PC-9 (cell line): ENCODE results near the gene DGKE.

Experiments
- EZH2 ChIP-seq: fragments of 200-600 bp; sonication (generic); IDR thresholded peaks from 2 replicates; pipeline ENCODE4 v1.8.0; 2017; ENCODE audit warnings: antibody characterized with exemption, low read depth
- TF ChIP-seq, protein P1 (sequence below): fragments of 200-600 bp; sonication (generic); conservative IDR thresholded peaks from 2 replicates; pipeline ENCODE4 v1.6.1; 2017; ENCODE audit warnings: mixed run types, antibody characterized with exemption, mild to moderate bottlenecking, moderate library complexity

DNA sequence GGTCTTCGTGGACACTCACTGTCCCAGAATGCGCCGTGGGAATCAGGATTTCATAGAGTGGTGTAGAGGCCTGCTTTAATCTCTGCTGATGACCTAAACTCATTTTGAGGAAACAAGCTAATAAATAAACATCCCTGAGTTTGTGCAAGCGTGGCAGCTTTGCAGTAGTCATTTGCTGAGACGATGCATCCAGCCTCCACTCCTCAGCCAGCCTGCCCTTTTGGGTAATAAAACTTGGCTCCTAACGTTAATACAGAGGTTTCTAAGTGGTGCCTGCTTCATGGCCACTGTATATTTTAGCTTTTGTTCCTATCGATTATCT is 1.3 kb downstream of the DGKE start:
- no peak for TF ChIP-seq EZH2
- TF ChIP-seq, protein P1, sequence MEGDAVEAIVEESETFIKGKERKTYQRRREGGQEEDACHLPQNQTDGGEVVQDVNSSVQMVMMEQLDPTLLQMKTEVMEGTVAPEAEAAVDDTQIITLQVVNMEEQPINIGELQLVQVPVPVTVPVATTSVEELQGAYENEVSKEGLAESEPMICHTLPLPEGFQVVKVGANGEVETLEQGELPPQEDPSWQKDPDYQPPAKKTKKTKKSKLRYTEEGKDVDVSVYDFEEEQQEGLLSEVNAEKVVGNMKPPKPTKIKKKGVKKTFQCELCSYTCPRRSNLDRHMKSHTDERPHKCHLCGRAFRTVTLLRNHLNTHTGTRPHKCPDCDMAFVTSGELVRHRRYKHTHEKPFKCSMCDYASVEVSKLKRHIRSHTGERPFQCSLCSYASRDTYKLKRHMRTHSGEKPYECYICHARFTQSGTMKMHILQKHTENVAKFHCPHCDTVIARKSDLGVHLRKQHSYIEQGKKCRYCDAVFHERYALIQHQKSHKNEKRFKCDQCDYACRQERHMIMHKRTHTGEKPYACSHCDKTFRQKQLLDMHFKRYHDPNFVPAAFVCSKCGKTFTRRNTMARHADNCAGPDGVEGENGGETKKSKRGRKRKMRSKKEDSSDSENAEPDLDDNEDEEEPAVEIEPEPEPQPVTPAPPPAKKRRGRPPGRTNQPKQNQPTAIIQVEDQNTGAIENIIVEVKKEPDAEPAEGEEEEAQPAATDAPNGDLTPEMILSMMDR: no peak
